ENCODE measurements around the gene SCRN1. TPM values are rescaled to one million over a fixed set of nuclear protein-coding genes. Genes with fewer than 3 reads are reported as not detected.

Gene SCRN1
- total and polyA plus RNA-seq, 2 experiments from 2014 or later = 15.2 to 66.7 TPM

DNA sequence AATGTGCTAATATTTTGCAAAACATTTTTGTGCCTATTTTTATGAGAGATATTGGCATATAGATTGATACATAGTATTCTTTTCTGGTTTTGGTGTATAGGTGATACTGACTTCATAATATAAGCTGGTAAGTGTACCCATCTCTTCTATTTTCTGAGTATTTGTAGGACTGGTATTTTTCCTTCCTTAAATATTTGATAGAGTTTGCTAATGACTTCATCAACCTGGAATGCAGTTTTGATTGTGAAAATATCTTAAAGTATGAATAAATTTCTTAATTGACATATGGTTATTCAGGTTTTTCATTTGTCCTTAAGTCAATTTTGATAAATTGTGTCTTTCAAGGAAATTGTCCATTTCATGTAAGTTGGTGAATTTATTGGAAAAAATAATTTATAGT is 6.1 kb upstream of the SCRN1 start (continued):
- TF ChIP-seq, protein P1, sequence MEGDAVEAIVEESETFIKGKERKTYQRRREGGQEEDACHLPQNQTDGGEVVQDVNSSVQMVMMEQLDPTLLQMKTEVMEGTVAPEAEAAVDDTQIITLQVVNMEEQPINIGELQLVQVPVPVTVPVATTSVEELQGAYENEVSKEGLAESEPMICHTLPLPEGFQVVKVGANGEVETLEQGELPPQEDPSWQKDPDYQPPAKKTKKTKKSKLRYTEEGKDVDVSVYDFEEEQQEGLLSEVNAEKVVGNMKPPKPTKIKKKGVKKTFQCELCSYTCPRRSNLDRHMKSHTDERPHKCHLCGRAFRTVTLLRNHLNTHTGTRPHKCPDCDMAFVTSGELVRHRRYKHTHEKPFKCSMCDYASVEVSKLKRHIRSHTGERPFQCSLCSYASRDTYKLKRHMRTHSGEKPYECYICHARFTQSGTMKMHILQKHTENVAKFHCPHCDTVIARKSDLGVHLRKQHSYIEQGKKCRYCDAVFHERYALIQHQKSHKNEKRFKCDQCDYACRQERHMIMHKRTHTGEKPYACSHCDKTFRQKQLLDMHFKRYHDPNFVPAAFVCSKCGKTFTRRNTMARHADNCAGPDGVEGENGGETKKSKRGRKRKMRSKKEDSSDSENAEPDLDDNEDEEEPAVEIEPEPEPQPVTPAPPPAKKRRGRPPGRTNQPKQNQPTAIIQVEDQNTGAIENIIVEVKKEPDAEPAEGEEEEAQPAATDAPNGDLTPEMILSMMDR (conservative IDR thresholded peaks at IDR 0.05; ENCODE audit: low read depth in 2 of 2) = no peak
- no peak for TF ChIP-seq STAT1 (IDR thresholded peaks at IDR 0.05; ENCODE audit: unreplicated experiment)
- TF ChIP-seq ZNF331 (CRISPR knock-in tag; IDR thresholded peaks at IDR 0.05; ENCODE audit: low read depth) = no peak
- TF ChIP-seq, protein P2, sequence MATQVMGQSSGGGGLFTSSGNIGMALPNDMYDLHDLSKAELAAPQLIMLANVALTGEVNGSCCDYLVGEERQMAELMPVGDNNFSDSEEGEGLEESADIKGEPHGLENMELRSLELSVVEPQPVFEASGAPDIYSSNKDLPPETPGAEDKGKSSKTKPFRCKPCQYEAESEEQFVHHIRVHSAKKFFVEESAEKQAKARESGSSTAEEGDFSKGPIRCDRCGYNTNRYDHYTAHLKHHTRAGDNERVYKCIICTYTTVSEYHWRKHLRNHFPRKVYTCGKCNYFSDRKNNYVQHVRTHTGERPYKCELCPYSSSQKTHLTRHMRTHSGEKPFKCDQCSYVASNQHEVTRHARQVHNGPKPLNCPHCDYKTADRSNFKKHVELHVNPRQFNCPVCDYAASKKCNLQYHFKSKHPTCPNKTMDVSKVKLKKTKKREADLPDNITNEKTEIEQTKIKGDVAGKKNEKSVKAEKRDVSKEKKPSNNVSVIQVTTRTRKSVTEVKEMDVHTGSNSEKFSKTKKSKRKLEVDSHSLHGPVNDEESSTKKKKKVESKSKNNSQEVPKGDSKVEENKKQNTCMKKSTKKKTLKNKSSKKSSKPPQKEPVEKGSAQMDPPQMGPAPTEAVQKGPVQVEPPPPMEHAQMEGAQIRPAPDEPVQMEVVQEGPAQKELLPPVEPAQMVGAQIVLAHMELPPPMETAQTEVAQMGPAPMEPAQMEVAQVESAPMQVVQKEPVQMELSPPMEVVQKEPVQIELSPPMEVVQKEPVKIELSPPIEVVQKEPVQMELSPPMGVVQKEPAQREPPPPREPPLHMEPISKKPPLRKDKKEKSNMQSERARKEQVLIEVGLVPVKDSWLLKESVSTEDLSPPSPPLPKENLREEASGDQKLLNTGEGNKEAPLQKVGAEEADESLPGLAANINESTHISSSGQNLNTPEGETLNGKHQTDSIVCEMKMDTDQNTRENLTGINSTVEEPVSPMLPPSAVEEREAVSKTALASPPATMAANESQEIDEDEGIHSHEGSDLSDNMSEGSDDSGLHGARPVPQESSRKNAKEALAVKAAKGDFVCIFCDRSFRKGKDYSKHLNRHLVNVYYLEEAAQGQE (IDR thresholded peaks at IDR 0.05; ENCODE audit: unreplicated experiment) = no peak

DNA sequence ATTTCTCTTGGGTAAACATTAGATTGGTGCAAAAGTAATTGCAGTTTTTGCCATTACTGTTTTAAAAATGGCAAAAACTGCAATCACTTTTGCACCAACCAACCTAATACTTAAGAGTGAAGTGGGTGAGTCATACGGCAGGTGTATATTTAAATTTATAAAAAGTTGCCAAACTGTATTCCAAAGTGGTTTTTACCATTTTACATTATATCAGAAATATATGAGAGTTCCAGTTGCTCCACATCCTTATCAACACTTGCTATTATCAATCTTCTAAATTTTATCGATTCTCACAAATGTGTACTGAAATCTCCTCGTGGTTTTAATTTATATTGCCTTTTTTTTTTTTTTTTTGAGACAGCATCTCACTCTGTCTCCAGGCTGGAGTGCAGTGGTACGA is 3.5 kb upstream of the SCRN1 start:
- peaks cover 9% of the 10 kb centered on the region for H3K4me1 Mint-ChIP-seq
- Histone ChIP-seq H3K27me3 (ENCODE audit: insufficient read depth) (peaks cover 17% of the 10 kb centered on the region), H3K4me2 (no peak overlapping the region), H3K4me3 (no peak overlapping the region), H3K79me2 (replicated peaks; ENCODE audit: insufficient read depth) (peaks cover 8% of the 10 kb centered on the region; the same call in 1 of the 2 replicates), H2AFZ (no peak overlapping the region), H3K27ac (ENCODE audit: low read depth) (no peak overlapping the region), H3K4me1 (ENCODE audit: insufficient read depth) (peaks cover 4% of the 10 kb centered on the region), H3F3A (replicated peaks; ENCODE audit: low read depth) (0 out of 2 replicates have a peak, but pooled peaks cover 8% of the 10 kb centered on the region), H3K9me2 (ENCODE audit: insufficient read depth) (no peaks in the 10 kb centered on the region), H3K36me3 (ENCODE audit: insufficient read depth) (no peaks in the 10 kb centered on the region; the same call in 1 of the 2 replicates), H4K20me1 (replicated peaks; ENCODE audit: insufficient read depth) (no peaks in the 10 kb centered on the region)
- no peak overlapping the region for H3K4me3 Mint-ChIP-seq
- ATAC-seq (no peak), DNase-seq (ENCODE audit: low spot score) (no peak)
- H3K36me3 Mint-ChIP-seq (ENCODE audit: low read depth) = peaks cover 11% of the 10 kb centered on the region; the same call in 1 of the 3 replicates
- peaks cover 39% of the 10 kb centered on the region for H3K9me3 Mint-ChIP-seq
- no peak overlapping the region for H3K27ac Mint-ChIP-seq
- peaks cover 11% of the 10 kb centered on the region for H3K27me3 Mint-ChIP-seq (ENCODE audit: insufficient read depth, low read depth, poor library complexity)
- TF ChIP-seq, protein P1 (conservative IDR thresholded peaks at IDR 0.05; ENCODE audit: low read depth in 2 of 2) = no peak
- TF ChIP-seq JUNB (IDR thresholded peaks at IDR 0.05; ENCODE audit: unreplicated experiment) = no peak
- TF ChIP-seq POLR2AphosphoS5 (IDR thresholded peaks at IDR 0.05; ENCODE audit: low read depth) = no peak
- TF ChIP-seq CREB1 (CRISPR knock-in tag; IDR thresholded peaks at IDR 0.05; ENCODE audit: low read depth) = no peak
- TF ChIP-seq, protein P3, sequence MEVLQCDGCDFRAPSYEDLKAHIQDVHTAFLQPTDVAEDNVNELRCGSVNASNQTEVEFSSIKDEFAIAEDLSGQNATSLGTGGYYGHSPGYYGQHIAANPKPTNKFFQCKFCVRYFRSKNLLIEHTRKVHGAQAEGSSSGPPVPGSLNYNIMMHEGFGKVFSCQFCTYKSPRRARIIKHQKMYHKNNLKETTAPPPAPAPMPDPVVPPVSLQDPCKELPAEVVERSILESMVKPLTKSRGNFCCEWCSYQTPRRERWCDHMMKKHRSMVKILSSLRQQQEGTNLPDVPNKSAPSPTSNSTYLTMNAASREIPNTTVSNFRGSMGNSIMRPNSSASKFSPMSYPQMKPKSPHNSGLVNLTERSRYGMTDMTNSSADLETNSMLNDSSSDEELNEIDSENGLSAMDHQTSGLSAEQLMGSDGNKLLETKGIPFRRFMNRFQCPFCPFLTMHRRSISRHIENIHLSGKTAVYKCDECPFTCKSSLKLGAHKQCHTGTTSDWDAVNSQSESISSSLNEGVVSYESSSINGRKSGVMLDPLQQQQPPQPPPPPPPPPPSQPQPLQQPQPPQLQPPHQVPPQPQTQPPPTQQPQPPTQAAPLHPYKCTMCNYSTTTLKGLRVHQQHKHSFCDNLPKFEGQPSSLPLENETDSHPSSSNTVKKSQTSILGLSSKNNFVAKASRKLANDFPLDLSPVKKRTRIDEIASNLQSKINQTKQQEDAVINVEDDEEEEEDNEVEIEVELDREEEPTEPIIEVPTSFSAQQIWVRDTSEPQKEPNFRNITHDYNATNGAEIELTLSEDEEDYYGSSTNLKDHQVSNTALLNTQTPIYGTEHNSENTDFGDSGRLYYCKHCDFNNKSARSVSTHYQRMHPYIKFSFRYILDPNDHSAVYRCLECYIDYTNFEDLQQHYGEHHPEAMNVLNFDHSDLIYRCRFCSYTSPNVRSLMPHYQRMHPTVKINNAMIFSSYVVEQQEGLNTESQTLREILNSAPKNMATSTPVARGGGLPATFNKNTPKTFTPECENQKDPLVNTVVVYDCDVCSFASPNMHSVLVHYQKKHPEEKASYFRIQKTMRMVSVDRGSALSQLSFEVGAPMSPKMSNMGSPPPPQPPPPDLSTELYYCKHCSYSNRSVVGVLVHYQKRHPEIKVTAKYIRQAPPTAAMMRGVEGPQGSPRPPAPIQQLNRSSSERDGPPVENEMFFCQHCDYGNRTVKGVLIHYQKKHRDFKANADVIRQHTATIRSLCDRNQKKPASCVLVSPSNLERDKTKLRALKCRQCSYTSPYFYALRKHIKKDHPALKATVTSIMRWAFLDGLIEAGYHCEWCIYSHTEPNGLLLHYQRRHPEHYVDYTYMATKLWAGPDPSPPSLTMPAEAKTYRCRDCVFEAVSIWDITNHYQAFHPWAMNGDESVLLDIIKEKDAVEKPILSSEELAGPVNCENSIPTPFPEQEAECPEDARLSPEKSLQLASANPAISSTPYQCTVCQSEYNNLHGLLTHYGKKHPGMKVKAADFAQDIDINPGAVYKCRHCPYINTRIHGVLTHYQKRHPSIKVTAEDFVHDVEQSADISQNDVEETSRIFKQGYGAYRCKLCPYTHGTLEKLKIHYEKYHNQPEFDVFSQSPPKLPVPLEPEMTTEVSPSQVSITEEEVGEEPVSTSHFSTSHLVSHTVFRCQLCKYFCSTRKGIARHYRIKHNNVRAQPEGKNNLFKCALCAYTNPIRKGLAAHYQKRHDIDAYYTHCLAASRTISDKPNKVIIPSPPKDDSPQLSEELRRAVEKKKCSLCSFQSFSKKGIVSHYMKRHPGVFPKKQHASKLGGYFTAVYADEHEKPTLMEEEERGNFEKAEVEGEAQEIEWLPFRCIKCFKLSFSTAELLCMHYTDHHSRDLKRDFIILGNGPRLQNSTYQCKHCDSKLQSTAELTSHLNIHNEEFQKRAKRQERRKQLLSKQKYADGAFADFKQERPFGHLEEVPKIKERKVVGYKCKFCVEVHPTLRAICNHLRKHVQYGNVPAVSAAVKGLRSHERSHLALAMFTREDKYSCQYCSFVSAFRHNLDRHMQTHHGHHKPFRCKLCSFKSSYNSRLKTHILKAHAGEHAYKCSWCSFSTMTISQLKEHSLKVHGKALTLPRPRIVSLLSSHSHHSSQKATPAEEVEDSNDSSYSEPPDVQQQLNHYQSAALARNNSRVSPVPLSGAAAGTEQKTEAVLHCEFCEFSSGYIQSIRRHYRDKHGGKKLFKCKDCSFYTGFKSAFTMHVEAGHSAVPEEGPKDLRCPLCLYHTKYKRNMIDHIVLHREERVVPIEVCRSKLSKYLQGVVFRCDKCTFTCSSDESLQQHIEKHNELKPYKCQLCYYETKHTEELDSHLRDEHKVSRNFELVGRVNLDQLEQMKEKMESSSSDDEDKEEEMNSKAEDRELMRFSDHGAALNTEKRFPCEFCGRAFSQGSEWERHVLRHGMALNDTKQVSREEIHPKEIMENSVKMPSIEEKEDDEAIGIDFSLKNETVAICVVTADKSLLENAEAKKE (CRISPR knock-in tag; IDR thresholded peaks at IDR 0.05) = no peak
- no peak for TF ChIP-seq EZH2 (IDR thresholded peaks at IDR 0.05; ENCODE audit: low read depth, unreplicated experiment)
- TF ChIP-seq STAT1 (IDR thresholded peaks at IDR 0.05; ENCODE audit: unreplicated experiment) = no peak
- TF ChIP-seq ZNF331 (CRISPR knock-in tag; IDR thresholded peaks at IDR 0.05; ENCODE audit: low read depth) = no peak
- no peak for TF ChIP-seq NANOG (IDR thresholded peaks at IDR 0.05; ENCODE audit: borderline replicate concordance)

Data from GM23338 (cell line).